PFSK-1 (cell line): ENCODE data around the gene SLC6A8.

Source experiments
- FOXP2 ChIP-seq: optimal IDR thresholded peaks from 2 replicates; pipeline ENCODE3; 2011; ENCODE audit warnings: borderline replicate concordance, control low read depth, inconsistent platforms; ENCODE audit not compliant: insufficient read depth; ENCODE audit errors: extremely low read length, extremely low read depth
- POLR2AphosphoS5 ChIP-seq: IDR thresholded peaks from 2 replicates; pipeline ENCODE4 v1.6.1; 2012; ENCODE audit warnings: low read depth, mild to moderate bottlenecking, control low read depth, low read length, moderate library complexity
- REST ChIP-seq, 2 experiments: IDR thresholded peaks; 2 replicates each; pipeline versions ENCODE4 v1.6.1 to v1.8.0; 2011 to 2012; ENCODE audit warnings: low read depth in 2 of 2, low read length in 2 of 2, control low read depth in 1 of 2, inconsistent platforms in 1 of 2, mild to moderate bottlenecking in 1 of 2, moderate library complexity in 1 of 2; ENCODE audit not compliant: insufficient read depth in 1 of 2
- SIN3A ChIP-seq: IDR thresholded peaks from 2 replicates; pipeline ENCODE4 v1.6.1; 2012; ENCODE audit warnings: mild to moderate bottlenecking, low read length, moderate library complexity, borderline replicate concordance; ENCODE audit not compliant: insufficient read depth
- TAF1 ChIP-seq: IDR thresholded peaks from 2 replicates; pipeline ENCODE4 v1.6.1; 2012; ENCODE audit warnings: low read length, control low read depth, borderline replicate concordance; ENCODE audit not compliant: insufficient read depth

SLC6A8 gene

GRCh38 chrX:153717445-153717844 is 29.7 kb downstream of the SLC6A8 start:
- no peak for TF ChIP-seq FOXP2
- TF ChIP-seq SIN3A, result no peak
- TF ChIP-seq REST (IDR thresholded peaks at IDR 0.05; ENCODE audit: insufficient read depth in 1 of 2, low read depth in 2 of 2, low read length in 2 of 2), result no peak
- no peak for TF ChIP-seq POLR2AphosphoS5
- no peak for TF ChIP-seq TAF1

- TF ChIP-seq SIN3A, result no peak
These were observed 31.5 kb downstream of the SLC6A8 start for GRCh38 chrX:153719238-153719637.

- TF ChIP-seq POLR2AphosphoS5 (no peak), SIN3A (no peak), TAF1 (no peak), REST (IDR thresholded peaks at IDR 0.05; ENCODE audit: insufficient read depth in 1 of 2, low read depth in 2 of 2, low read length in 2 of 2) (no peak), FOXP2 (no peak)
These were observed 32.0 kb downstream of the SLC6A8 start for GRCh38 chrX:153719701-153720100.

- TF ChIP-seq FOXP2 (no peak), SIN3A (no peak), TAF1 (no peak)
These were observed 35.1 kb downstream of the SLC6A8 start for GRCh38 chrX:153722704-153723350.

GRCh38 chrX:153723351-153724251 is 35.9 kb downstream of the SLC6A8 start:
- peak in 1 of 2 experiments; percentile 29; a peak in 1 of 4 replicates for TF ChIP-seq REST (IDR thresholded peaks at IDR 0.05; ENCODE audit: insufficient read depth in 1 of 2, low read depth in 2 of 2, low read length in 2 of 2)
- TF ChIP-seq POLR2AphosphoS5, result no peak
- TF ChIP-seq SIN3A, result peak; percentile 88; the same call in 1 of the 2 replicates
- 0 out of 2 replicates have a peak, but pooled peaks have one; percentile 17 for TF ChIP-seq TAF1
- TF ChIP-seq FOXP2, result no peak
